GM21367 (cell line): ENCODE measurements around the gene F10.
A peak's percentile ranks its signal among the peaks of the same experiment; 100 is the strongest.

Source experiments
- ATAC-seq: cut with Tn5 transposase; IDR thresholded peaks from one replicate; pipeline ENCODE4 v1.9.1; 2021; ENCODE audit not compliant: unreplicated experiment

The F10 gene

GRCh38 chr13:113166681-113167080, 44.1 kb downstream of the F10 start:
- ATAC-seq, result no peak

- no peak for ATAC-seq
Observed at GRCh38 chr13:113167155-113167554, 44.6 kb downstream of the F10 start.

DNA sequence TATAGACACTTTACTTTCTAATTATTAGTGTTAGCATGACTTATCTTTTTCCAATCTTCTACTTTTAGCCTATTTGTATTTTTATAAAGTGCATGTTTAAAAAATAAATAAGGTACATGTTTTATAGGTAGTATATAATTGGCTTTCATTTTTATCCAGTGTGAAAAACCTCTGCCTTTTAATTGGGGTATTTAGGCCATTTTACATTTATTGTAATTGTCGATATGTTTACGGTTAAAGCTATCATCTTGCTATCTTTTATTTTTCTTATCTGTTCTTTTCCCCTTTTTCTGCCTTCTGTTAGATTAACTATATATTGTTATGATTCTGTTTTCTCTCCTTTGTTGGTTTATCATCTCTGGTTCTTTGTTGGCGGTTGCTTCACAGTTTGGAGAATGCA, 45.0 kb downstream of the F10 start:
- no peak for ATAC-seq

DNA sequence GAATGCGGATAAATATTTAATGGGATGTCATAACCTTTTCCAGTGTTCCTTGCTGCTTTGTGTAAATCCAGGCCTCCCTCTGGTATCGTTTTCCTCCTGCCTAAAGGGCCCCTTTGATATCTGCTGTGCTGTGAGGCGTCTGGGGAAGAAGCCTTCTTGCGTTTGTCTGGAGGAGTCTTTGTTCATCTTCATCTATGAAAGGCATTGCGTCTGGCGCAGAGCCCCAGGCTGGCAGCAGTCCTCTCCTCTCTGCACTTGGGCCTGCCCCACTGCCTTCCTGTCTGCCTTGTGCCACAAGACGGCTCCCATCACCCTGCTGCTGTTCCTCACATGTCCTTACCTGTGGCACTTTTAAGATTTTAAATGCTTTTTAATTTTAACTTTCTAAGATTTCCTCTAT, 45.6 kb downstream of the F10 start:
- no peak for ATAC-seq

- no peak for ATAC-seq
Observed at GRCh38 chr13:113169277-113170272, 47.0 kb downstream of the F10 start.

DNA sequence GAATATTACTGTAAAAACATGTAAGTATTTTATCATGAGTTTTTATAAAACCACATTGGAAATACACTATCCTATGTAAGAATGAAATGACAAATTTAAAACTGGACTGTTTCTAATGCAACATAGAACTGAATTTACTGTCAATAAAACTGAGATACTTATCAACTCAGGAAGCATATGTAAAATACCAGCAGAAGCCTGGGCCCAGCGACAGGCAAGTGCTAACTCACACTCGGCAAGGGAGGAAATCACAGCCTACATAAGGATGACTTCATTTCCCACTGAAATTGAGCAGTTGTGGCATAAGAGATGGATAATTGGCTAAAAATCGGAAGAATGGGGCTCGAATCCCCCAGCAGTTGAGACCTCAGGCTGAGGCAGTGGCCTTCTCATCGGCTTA, 47.9 kb downstream of the F10 start:
- no peak for ATAC-seq

GRCh38 chr13:113171250-113172125, 48.9 kb downstream of the F10 start:
- no peak for ATAC-seq

- no peak for ATAC-seq
Observed at GRCh38 chr13:113172419-113172926, 49.9 kb downstream of the F10 start.

GRCh38 chr13:113176280-113176679, 53.7 kb downstream of the F10 start:
- no peak for ATAC-seq

- ATAC-seq, result no peak
Observed at GRCh38 chr13:113176822-113177221, 54.2 kb downstream of the F10 start.

- no peak for ATAC-seq
Observed at GRCh38 chr13:113178070-113178895, 55.7 kb downstream of the F10 start.

DNA sequence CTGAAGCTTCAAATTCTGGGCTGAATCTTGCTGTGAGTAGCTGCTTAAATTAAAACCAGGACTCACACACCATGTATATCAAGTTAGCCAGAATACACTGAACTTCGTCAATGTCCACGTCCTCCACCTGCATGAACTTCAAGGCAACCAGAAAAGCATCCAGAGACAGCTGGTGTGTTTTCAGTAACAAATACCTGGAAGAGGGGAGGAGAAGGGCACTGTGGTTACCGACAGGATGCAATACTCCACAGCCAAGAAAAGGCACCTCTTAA, 56.2 kb downstream of the F10 start:
- ATAC-seq, result no peak

- ATAC-seq, result no peak
Observed at GRCh38 chr13:113179374-113180230, 57.0 kb downstream of the F10 start.

DNA sequence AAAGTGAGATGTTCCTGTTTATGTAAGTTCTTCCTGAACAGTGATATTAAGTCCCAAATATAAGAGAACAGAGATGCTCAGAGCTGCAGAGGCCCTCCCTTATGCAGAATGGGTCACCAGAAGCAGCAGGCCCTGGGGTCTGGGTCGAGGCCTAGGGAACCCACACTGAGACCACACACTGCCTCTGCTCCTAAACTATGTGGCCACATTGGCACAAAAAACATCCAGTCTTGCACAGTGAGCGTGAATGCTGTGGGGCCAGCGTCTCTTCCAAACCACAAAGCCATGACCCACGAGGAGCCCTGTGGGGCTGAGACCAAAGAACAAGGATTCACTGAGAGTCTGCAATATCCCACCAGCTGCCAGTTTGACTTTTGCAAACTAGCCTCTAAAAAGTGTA, 59.4 kb downstream of the F10 start:
- no peak for ATAC-seq

DNA sequence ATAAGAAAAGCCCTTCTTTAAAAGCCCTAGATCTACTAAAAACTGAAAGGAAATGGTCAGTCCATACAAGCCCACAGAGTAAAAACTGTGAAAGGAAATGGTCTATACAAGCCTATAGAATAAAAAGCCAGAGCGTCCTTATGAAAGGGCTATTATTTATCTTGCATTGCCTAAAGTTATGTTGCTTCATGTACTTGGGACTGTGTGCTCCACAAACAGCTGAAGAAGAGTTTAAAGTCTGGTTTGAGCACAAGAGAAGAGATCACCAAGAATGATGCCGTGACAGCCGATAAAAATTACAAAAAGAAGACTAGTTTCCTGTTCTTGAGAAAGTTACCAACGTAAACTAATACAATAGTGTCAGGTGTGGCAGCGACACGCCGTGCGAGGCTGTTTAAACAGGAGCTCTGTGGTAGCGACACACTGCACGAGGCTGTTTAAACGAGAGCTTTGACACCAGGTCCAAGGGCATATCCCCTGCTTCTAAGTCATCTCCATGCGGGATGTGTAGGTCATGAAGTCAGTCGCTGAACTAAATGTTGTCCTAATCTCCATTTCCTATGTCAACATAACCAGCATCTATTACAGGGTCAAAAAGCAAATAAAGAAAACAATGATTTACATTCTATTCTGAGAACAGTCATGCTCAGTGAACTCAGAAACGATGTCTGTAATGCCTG, 61.0 kb downstream of the F10 start:
- ATAC-seq, result no peak

DNA sequence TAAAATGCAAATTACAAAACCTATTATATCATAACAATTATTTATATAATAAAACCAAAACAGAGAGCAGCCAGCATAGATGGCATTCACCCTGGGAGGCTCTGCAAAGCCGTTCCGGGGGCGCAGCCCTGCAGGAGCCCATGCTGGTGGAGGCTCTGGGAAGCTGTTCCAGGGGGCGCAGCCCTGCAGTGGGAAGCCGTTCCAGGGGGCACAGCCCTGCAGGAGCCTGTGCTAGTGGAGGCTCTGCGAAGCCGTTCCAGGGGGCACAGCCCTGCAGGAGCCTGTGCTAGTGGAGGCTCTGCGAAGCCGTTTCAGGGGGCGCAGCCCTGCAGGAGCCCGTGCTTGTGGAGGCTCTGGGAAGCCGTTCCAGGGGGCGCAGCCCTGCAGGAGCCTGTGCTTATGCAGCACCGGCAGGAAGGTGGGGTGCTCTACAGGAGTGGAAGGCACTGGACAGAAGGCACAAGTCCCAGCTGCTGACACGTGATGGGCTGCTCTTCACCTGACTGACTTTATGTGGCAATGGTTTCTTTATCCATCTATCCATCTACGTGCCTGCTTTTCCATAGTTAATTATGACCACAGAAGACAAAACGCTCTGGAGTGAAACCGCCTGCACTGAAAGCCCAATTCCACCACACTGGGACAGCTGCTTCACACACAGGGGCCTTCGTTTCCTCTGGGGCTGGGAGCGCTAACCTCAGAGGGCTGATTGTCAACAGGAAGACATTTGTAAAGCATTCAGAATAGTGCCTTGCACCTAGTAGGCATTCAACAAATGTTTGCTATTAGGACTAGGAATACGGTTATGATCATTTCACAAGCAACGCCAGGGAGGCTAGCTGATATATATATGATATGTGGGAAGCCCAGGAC, 62.2 kb downstream of the F10 start:
- ATAC-seq, result no peak

GRCh38 chr13:113186061-113186900, 63.7 kb downstream of the F10 start:
- peak; percentile 86 for ATAC-seq

DNA sequence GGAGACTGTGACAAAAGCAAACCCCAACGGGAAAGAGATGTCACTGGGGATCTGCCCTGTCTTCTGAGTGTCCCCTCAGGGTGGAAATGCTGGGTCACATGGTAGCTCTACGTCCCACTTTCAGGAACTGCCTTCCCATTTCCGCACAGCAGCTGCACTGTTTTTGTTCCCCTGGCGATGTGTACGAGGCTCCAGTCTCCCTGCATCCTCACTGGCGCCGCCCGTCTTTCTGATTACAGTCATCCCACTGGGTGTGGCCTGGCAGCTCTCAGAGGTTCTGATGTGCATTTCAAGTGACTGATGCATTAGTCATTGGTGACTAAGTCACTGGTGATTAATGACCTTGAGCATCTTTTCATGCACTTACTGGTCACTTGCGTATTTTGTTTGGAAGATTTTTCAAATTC, 64.7 kb downstream of the F10 start:
- ATAC-seq, result no peak
